Stimulated activated CD8-positive, alpha-beta memory T cell treated with anti-CD3 and anti-CD28 coated beads, Interleukin-12 subunit alpha, Interleukin-12 subunit beta, amount 100 ng/mL, for 4 hours (primary cell): ENCODE measurements around the gene DCC.

Experiments used
- DNase-seq: peaks from one replicate; pipeline ENCODE4 v3.0.0-alpha.2; 2020; ENCODE audit warnings: low read depth

The DCC gene

GRCh38 chr18:52605345-52605744 is 265.3 kb downstream of the DCC start:
- DNase-seq: no peak

DNA sequence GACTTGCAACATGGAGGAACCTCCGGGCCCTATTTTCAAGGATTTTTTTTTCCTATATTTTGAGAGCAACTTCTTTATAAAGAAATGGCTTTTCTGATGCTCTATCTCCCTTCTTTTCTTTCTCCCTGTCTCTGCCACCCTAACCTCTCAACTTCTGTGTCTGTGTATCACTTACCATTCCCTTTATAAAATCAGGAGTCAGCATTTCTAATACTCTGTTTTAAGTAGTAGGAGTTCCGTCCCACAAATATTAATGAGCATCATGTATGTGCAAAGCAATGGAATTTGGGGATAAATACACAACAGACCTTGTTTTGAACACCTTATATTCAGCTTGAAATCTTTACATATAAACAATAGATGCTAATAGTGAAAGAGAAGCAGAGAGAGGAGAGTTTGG is 268.0 kb downstream of the DCC start:
- DNase-seq: no peak

DNA sequence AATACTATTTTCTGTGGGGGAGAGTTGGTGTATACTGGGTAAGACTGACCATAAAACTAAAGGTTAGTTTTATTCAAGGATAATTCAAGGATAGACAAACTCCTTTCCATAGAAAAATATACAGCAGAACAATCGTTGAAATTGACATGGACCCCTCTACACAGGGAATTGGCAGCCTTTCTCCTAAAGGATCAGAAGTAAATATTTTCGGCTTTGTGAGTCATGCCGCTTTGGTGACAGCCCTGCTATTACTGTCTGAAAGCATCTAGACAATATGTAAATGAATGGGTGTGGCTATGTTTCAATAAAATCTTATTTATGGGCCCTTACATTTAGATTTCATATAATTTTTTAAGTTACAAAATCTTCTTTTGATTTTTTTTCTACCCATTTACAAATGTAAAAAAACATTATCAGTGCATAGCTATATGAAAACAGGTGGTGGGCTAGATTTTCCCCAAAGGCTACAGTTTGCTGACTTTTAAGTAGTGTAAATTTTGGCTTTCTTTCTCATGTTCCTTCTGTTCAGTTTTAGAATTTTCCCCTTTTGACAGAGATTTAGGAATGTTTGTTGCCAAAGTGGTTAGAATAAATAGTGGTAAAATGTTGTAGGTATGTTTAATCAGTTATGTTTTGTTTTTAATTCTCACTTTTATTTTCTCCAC is 270.6 kb downstream of the DCC start:
- no peak for DNase-seq

DNA sequence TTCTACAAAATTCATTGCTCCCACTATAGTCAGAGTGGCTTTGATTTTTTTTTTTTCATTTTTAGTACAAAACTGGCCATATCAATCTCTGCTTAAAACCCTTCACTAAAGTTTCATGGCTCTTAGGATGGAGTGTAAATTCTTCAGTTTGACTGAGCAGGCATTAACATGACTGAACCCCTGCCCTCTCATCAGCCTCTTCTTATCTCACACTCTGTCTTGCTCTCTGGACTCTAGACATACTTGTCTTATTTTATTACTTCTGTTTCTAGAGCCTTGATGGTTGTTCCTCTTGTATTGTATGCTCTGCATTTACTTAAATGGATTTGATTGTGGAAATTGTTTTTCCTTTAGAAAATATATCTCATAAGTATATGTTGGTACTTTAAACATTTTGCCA is 272.4 kb downstream of the DCC start:
- DNase-seq: no peak

DNA sequence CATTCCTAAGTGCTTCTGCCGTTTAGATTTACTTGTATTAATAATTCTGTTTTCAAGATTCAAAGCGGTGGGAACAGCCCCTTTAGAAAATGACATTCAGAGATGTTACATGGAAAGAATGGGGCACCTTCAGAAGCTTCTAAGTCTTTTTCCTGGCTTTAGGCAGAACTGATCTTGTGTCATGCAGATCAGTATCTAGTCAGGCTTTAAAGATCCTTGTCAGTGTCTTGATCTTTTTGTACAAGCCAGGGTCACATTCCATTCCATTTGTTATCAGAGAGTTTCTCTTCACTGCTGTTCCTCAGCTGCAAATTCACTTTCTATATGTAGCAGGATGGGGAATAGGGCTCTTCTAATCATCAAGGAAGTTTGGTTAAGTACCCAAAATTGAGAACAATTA is 275.3 kb downstream of the DCC start:
- no peak for DNase-seq

- no peak for DNase-seq
Observed at GRCh38 chr18:52615943-52616342, 275.9 kb downstream of the DCC start.

GRCh38 chr18:52617931-52618330 is 277.9 kb downstream of the DCC start:
- no peak for DNase-seq

DNA sequence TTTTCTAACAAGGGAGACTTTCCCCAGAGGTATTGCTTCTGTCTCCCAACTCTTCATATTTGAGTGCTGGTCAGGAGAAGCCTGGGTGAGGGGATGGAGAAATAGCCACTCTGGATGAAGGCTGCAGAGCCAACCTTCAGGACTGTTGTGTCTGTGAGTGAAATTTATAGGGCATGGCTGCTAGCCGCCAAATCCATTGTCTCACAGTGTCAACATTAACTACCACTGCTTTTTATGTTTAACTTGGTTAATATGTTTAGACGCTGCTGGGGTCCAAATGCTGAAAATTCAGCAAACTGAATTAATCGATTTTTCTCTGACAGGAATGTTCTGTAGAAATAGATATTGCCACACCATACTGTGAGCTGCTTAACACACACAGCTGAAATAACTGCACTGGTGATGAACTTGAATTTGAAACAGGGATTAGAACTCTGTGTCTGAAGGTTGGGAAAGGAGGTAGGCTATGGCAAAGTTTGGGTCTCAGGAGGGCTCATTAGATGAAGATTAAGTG is 281.0 kb downstream of the DCC start:
- DNase-seq: no peak

DNA sequence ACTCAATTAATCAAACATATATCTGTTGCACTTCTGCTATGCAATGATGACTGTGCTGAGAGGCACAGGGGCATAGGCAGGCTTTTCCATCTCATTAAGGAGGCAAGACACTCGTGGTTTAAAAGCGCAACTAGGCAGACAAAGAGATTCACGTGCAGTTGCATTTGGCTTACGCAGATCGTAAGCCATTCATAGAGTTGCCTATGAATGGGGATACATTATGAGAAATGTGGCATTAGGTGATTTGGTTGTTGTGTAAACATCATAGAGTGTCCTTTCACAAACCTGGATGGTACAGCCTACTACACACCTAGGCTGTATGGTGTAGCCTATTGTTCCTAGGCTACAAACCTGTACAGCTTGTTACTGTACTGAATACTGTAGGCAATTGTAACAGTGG is 284.7 kb downstream of the DCC start:
- no peak for DNase-seq

- DNase-seq: no peak
Observed at GRCh38 chr18:52636536-52636935, 296.5 kb downstream of the DCC start.

DNA sequence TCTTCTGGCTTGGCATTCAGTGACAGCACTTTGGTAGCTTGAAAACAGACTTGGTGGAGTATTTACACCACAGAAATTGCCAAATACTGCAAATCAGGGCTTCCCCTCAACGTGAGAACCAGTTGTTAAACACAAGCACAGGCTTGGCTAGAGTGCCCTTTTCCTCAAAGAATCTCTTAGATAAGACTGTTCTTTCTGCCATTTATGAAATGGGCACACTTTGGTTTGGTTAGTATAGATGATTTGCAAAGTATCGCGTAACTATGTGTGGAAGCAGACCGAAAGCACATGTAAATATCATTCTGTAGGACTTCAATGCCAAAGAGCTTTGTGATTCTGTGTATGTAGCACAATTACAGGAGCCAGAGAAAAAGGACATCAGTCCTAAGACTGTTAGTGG is 308.2 kb downstream of the DCC start:
- no peak for DNase-seq

- DNase-seq: no peak
Observed at GRCh38 chr18:52652391-52652790, 312.4 kb downstream of the DCC start.

DNA sequence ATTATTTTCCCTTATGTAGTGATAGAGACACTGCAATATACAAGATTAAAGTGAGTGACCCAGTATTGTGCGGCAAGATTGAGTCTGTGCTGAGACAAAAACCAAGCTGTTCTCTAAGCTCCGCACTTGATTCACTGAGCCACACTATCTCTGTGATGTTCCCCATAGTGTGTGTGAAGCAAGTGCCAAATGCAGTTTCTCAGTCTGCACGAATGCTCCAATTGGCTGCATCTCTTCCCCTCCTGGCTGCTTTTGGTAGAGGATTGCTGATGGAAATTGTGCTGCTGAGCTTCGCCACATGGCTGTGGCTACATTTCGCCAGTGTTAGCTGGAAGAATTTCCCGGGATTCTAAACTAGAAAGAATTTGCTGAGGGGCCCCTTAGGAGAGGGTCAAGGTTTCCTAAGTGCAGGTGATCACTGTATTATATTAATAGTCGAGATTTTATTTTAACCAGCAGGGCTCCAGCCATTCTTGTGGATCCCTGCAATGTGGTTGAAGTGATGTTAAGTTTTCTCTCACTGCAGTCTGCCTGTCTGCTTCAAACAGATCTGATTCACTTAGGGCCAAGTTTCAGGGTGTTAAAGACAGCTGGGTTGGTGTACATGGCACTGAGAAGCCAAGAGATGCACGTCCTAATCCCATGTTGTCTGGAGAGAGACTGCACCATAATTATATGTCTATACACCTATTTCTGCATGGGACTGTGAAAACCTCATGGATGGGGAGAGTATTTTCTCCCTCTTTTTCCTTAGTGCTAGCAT is 317.2 kb downstream of the DCC start:
- no peak for DNase-seq

- DNase-seq: no peak
Observed at GRCh38 chr18:52667463-52668065, 327.6 kb downstream of the DCC start.

GRCh38 chr18:52670896-52671295 is 330.9 kb downstream of the DCC start:
- DNase-seq: no peak

- DNase-seq: no peak
Observed at GRCh38 chr18:52678034-52678433, 338.0 kb downstream of the DCC start.

DNA sequence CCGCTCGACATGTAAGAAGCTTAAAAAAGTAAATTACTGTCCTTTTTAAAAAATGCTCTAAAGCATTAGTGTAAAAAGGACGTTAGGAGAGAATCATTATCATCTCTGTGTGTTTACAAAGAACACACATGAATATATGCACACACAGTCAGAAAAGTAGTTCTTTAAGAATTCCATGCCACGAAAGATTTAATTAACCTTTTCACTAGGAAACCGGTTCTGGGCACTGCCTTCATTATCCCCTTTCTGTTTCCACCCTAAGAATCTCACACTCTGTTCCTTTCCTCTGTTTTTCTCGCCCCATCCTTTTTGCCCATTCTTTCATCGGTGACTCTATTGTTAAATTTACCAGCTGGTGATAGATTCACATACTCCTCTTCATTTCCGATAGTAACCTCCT is 338.6 kb downstream of the DCC start:
- no peak for DNase-seq

GRCh38 chr18:52679354-52679753 is 339.4 kb downstream of the DCC start:
- DNase-seq: no peak

GRCh38 chr18:52682260-52682659 is 342.3 kb downstream of the DCC start:
- no peak for DNase-seq

- DNase-seq: no peak
Observed at GRCh38 chr18:52685316-52685715, 345.3 kb downstream of the DCC start.

- no peak for DNase-seq
Observed at GRCh38 chr18:52691841-52692240, 351.8 kb downstream of the DCC start.

DNA sequence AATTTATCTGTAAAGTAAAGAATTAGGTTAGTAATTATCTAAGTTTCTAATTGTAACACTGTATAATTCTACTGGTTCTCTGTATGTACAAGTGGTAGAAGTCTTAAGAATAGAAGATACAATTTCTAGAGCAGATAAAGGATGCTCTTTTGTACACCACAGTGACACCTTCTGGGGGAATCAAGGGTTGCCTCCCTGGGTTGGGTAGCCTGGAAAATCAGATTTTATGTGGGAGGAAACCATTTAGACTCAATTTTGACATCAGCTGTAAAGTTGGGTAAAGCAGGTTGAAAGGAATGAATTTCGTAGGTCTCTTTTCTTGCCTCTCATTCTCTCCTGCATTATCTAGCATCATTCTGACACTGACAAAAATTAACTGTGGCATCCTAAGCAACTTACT is 354.8 kb downstream of the DCC start:
- DNase-seq: no peak

GRCh38 chr18:52700116-52700515 is 360.1 kb downstream of the DCC start:
- no peak for DNase-seq
